ENCODE data around the gene SFI1.

- TF ChIP-seq CTCF (IDR thresholded peaks at IDR 0.05) (no peak), POLR2A (IDR thresholded peaks at IDR 0.05) (no peak)
Measured at GRCh38 chr22:31605851-31606585, 109.7 kb downstream of the SFI1 start.
